K562 (cell line): Measurements from ENCODE around the gene NUBP2. TPM values are rescaled to one million over a fixed set of nuclear protein-coding genes. Genes with fewer than 3 reads are reported as not detected.

Experiments used
- ATAC-seq: fragments of 200-7000 bp; cut with Tn5 transposase; 3 replicates; pipeline ENCODE4 v1.9.1; 2020; ENCODE audit warnings: moderate library complexity
- BruUV-seq: library from RNA; stranded (reverse); fragments of 400-500 nt; replicated peaks from 2 replicates; lab custom pipeline; 2021; lab: Mats Ljungman, UMichigan
- CTCF ChIA-PET: fragments of 300-600 bp; formaldehyde crosslinking; extraction: SDS; loops from one replicate; lab custom pipeline; 2021; ENCODE audit warnings: low intra/inter-chr PET ratio; lab: Yijun Ruan, JAX
- POLR2A ChIA-PET: fragments of 300-600, 350-650 bp; sonication (Branson Sonifier 250); formaldehyde crosslinking; extraction: SDS; loops from one replicate; lab custom pipeline; 2021; ENCODE audit warnings: antibody characterized with exemption, inconsistent platforms; lab: Yijun Ruan, JAX
- DNase-seq, 4 experiments: peaks; one replicate each; pipeline versions ENCODE4 v3.0.0 to v3.0.0-alpha.2; 2011 to 2018; ENCODE audit warnings: low spot score in 3 of 4, mixed read lengths in 3 of 4; ENCODE audit errors: extremely low read depth in 1 of 4
- FAIRE-seq: peaks from 2 replicates; lab custom pipeline; 2011; peaks lifted over from hg19 to GRCh38; lab: Jason Lieb, UNC
- H2AFZ ChIP-seq: 2 replicates; pipeline ENCODE4 v1.6.0; 2011; ENCODE audit warnings: low read depth, low read length, control low read depth, inconsistent platforms
- H3K27ac ChIP-seq: fragments of 200-600 bp; 3 replicates; pipeline ENCODE4 v1.8.0; 2011; ENCODE audit warnings: low read depth, mild to moderate bottlenecking, control low read depth, inconsistent platforms, low read length, moderate library complexity, mixed read lengths; ENCODE audit errors: extremely low read depth
- H3K27me3 ChIP-seq, 2 experiments: fragments of 300-600 bp in 1 of 2; 2 replicates in 1 of 2; 3 replicates in 1 of 2; pipeline versions ENCODE4 v1.6.0 to v1.8.0; 2011; ENCODE audit warnings: inconsistent platforms in 2 of 2, low read length in 2 of 2, mild to moderate bottlenecking in 1 of 2, mixed read lengths in 1 of 2, moderate library complexity in 1 of 2; ENCODE audit not compliant: control insufficient read depth in 2 of 2, insufficient read depth in 2 of 2
- H3K36me3 ChIP-seq: fragments of 300-600 bp; 3 replicates; pipeline ENCODE4 v1.8.0; 2011; ENCODE audit warnings: mild to moderate bottlenecking, low read length, inconsistent platforms; ENCODE audit not compliant: control insufficient read depth, insufficient read depth
- H3K4me1 ChIP-seq, 2 experiments: fragments of 200-600 bp in 1 of 2; replicated peaks in 1 of 2; 2 replicates in 1 of 2; 3 replicates in 1 of 2; pipeline versions ENCODE4 v1.5.1 to v1.8.0; 2011; ENCODE audit warnings: inconsistent platforms in 2 of 2, low read length in 2 of 2, mild to moderate bottlenecking in 1 of 2, mixed read lengths in 1 of 2, moderate library complexity in 1 of 2; ENCODE audit not compliant: control insufficient read depth in 2 of 2, insufficient read depth in 2 of 2
- H3K4me2 ChIP-seq: 2 replicates; pipeline ENCODE4 v1.6.1; 2011; ENCODE audit warnings: low read length, control low read depth, inconsistent platforms, mixed read lengths; ENCODE audit not compliant: insufficient read depth
- H3K4me3 ChIP-seq: fragments of 200-600 bp; sonication (generic), shearing (Covaris generic); 2 replicates; pipeline ENCODE4 v1.5.1; 2016; ENCODE audit warnings: control low read depth, inconsistent platforms
- H3K79me2 ChIP-seq: fragments of 200-600 bp; 3 replicates; pipeline ENCODE4 v1.8.0; 2011; ENCODE audit warnings: low read length, inconsistent platforms; ENCODE audit not compliant: control insufficient read depth, insufficient read depth
- H3K9ac ChIP-seq, 2 experiments: 2 replicates each; pipeline versions ENCODE4 v1.6.0 to v1.6.1; 2011; ENCODE audit warnings: low read depth in 2 of 2, low read length in 2 of 2, control low read depth in 1 of 2, inconsistent platforms in 1 of 2, mild to moderate bottlenecking in 1 of 2, mixed read lengths in 1 of 2; ENCODE audit not compliant: insufficient read depth in 1 of 2
- H3K9me1 ChIP-seq: one replicate; pipeline ENCODE4 v1.6.0; 2011; ENCODE audit warnings: inconsistent platforms, mild to moderate bottlenecking, low read length, moderate library complexity; ENCODE audit not compliant: control insufficient read depth, insufficient read depth
- H3K9me3 ChIP-seq: replicated peaks from 2 replicates; pipeline ENCODE4 v1.5.1; 2011; ENCODE audit warnings: low read depth, low read length, inconsistent platforms; ENCODE audit not compliant: control insufficient read depth, insufficient read depth
- H4K20me1 ChIP-seq: replicated peaks from 2 replicates; pipeline ENCODE4 v1.6.1; 2011; ENCODE audit warnings: low read length, inconsistent platforms, mixed read lengths; ENCODE audit not compliant: control insufficient read depth, insufficient read depth
- ATF3 ChIP-seq, 2 experiments: fragments of 450-650 bp in 1 of 2; sonication (generic) in 1 of 2; formaldehyde crosslinking in 1 of 2; IDR thresholded peaks in 1 of 2; conservative IDR thresholded peaks in 1 of 2; 2 replicates each; pipeline versions ENCODE4 v1.6.1 to v1.8.1; 2016 to 2023; ENCODE audit warnings: mild to moderate bottlenecking in 2 of 2, moderate library complexity in 2 of 2, inconsistent platforms in 1 of 2, missing genetic modification reagents in 1 of 2
- MYC ChIP-seq, 2 experiments: fragments of 250-450 bp in 1 of 2; sonication (Bioruptor Pico) in 1 of 2; IDR thresholded peaks; 2 replicates each; pipeline versions ENCODE4 v1.5.1 to v1.6.1; 2012 to 2021; ENCODE audit warnings: low read depth in 2 of 2, borderline replicate concordance in 1 of 2, improper control_type of control experiment in 1 of 2, low read length in 1 of 2, mild to moderate bottlenecking in 1 of 2, moderate library complexity in 1 of 2
- NFE2L1 ChIP-seq: fragments of 450-650 bp; IDR thresholded peaks from 2 replicates; pipeline ENCODE4 v1.6.1; 2016; ENCODE audit warnings: missing genetic modification characterization, low read depth, mild to moderate bottlenecking, missing compliant biosample characterization, moderate library complexity, borderline replicate concordance
- POLR2G ChIP-seq: fragments of 200-400 bp; formaldehyde crosslinking; IDR thresholded peaks from 2 replicates; pipeline ENCODE4 v1.6.1; 2017; ENCODE audit warnings: low read depth, mild to moderate bottlenecking, antibody characterized with exemption, low read length, moderate library complexity
- TRIM24 ChIP-seq, 2 experiments: fragments of 450-650 bp; IDR thresholded peaks; 2 replicates each; pipeline ENCODE4 v1.6.1; 2016
- U2AF1 ChIP-seq: fragments of 200-400 bp; formaldehyde crosslinking; optimal IDR thresholded peaks from 2 replicates; pipeline ENCODE3; 2017; ENCODE audit warnings: mild to moderate bottlenecking, low read depth, low read length, moderate library complexity
- ZNF121 ChIP-seq: sonication (generic); formaldehyde crosslinking; conservative IDR thresholded peaks from 2 replicates; pipeline ENCODE4 v1.8.0; 2022; ENCODE audit warnings: missing genetic modification reagents
- ZNF175 ChIP-seq: fragments of 200-800 bp; sonication (Bioruptor generic); IDR thresholded peaks from 2 replicates; pipeline ENCODE4 v1.6.1; 2016; ENCODE audit warnings: low read depth, mild to moderate bottlenecking, missing genetic modification characterization, missing compliant biosample characterization
- ZNF655 ChIP-seq: fragments of 250-450 bp; sonication (Bioruptor Pico); IDR thresholded peaks from 2 replicates; pipeline ENCODE4 v1.5.0; 2021
- WGBS: fragments of 100-300 bp; shearing (Covaris generic); methylation state at CpG from one replicate; pipeline ENCODE4 v1.1.6; 2016; ENCODE audit warnings: low coverage, mixed read lengths; ENCODE audit not compliant: insufficient coverage; ENCODE audit errors: missing lambda C conversion rate; 5-methylcytosine and 5-hydroxymethylcytosine counted together
- in situ Hi-C: fragments of 300-500 bp; cut with MboI; formaldehyde crosslinking; loops from 4 replicates; pipeline ENCODE4 v1.15.0; 2018; ENCODE audit warnings: inconsistent platforms, mixed read lengths
- intact Hi-C: fragments of 100-400 bp; cut with micrococcal nuclease; formaldehyde crosslinking; loops from 2 replicates; pipeline ENCODE4 v1.14.2; 2022
- polyA plus RNA-seq, 8 experiments: library from polyadenylated mRNA; depleted of rRNA in 4 of 8; stranded (reverse) in 5 of 8; unstranded in 3 of 8; fragments of >200 nt; fragmentation: Nextera tagmentation in 2 of 8; fragmentation: Illumina TruSeq in 1 of 8; extraction: Ambion mirVana in 2 of 8; extraction: Trizol in 1 of 8; gene quantifications; 2 replicates each; pipeline versions ENCODE4 v1.2.1 to v1.2.3, GENCODE V29; 2011 to 2014; ENCODE audit warnings: inconsistent platforms in 1 of 8, missing spikeins in 1 of 8
- total RNA-seq, 7 experiments: library from RNA; depleted of rRNA in 6 of 7; stranded (reverse); fragments of >200 nt in 6 of 7; fragmentation: Illumina TruSeq in 2 of 7; extraction: Trizol in 2 of 7; gene quantifications; 2 replicates each; pipeline versions ENCODE4 v1.2.1 to v1.2.3, GENCODE V29; 2011 to 2021; ENCODE audit warnings: low replicate concordance in 1 of 7
- TF ChIP-seq, protein P1 (sequence below): fragments of 250-450 bp; sonication (Bioruptor Pico); IDR thresholded peaks from 2 replicates; pipeline ENCODE4 v1.4.0; 2020; ENCODE audit warnings: mild to moderate bottlenecking, moderate library complexity

The NUBP2 gene
- total and polyA plus RNA-seq, 9 of the 15 experiments (the other 6 are each of a cell fraction or from before 2014, with no cell fraction given) = 1.8 to 115 (median 24.0) TPM

DNA sequence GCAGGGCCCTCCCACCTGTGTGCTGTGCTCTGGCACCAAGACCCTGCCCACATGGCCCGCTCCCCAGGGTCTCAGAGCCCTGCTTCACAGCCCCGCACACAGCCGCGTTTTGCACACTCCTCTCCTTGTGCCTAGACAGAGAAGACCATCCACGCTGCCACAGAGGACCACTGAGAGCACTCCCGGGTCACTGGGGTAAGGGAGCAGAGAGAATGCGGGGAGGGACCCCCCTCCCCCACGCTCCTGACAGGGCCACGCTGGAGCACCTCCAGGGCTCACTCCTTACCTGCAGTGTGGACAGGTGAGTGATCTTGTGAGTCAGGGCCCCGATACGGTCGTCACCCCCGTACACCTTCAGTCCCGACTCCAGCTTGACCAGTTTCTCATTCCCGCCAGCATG lies 36.9 kb downstream of the NUBP2 start (continued):
- no peak for TF ChIP-seq ZNF175 (CRISPR knock-in tag)
- TF ChIP-seq, all 486 proteins: peak for 0

DNA sequence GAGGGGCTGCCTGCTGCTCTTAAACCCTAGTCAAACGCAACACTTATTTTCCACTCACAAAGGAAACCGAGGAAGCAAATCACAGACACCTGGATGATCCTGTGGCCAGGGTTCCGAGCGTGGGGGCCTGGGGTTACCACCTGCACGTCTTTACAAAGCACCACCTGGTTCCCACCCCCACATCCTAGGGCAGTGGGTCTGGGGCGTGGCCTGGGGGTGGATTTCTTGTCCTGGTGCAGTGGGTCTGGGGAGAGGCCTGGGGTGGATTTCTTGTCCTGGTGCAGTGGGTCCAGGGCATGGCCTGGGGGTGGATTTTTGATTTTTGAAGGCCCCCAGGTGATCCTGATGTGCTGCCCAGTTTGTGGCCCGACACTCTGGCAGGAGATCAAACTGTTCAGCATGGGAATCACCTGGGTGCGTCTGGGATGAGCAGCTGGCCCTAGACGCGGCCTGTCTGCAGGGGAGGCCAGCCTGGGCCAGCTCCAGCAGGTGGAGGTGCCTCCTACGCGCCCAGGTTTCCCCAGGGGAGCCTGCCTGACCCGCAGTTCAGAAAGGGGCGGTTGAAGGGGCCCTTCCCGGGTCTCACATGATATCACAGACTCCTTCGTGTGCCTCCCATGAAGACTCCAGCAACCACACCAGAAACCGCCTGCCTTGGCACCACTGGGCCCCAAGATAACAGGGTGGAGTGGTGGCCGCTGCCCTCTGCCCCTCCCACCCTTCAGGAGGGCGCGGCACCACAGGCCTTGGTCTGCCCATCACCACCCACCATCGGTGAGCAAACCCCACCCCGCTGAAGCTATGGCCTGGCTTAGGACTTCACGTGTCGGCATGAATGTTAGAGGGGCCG lies 37.6 kb downstream of the NUBP2 start:
- 63% methylated on average over 22 of the region's 25 CpGs for WGBS
- H3K9ac ChIP-seq = no peak overlapping the region
- H4K20me1 ChIP-seq = no peaks in the 10 kb centered on the region
- DNase-seq (no peak), ATAC-seq (no peak)
- peaks cover 3% of the 10 kb centered on the region; the same call in 1 of the 3 replicates for H3K36me3 ChIP-seq
- H3K4me1 ChIP-seq = peaks cover 0 to 53% of the 10 kb centered on the region in 2 experiments; a peak in 2 of 5 replicates
- no peak overlapping the region for H3K4me2 ChIP-seq
- CTCF ChIA-PET = no interaction called here
- H2AFZ ChIP-seq = no peak overlapping the region
- in situ Hi-C loops = no loop called here
- H3K9me1 ChIP-seq = no peaks in the 10 kb centered on the region
- TF ChIP-seq ZNF655 (CRISPR knock-in tag) = no peak
- TF ChIP-seq, protein P1, sequence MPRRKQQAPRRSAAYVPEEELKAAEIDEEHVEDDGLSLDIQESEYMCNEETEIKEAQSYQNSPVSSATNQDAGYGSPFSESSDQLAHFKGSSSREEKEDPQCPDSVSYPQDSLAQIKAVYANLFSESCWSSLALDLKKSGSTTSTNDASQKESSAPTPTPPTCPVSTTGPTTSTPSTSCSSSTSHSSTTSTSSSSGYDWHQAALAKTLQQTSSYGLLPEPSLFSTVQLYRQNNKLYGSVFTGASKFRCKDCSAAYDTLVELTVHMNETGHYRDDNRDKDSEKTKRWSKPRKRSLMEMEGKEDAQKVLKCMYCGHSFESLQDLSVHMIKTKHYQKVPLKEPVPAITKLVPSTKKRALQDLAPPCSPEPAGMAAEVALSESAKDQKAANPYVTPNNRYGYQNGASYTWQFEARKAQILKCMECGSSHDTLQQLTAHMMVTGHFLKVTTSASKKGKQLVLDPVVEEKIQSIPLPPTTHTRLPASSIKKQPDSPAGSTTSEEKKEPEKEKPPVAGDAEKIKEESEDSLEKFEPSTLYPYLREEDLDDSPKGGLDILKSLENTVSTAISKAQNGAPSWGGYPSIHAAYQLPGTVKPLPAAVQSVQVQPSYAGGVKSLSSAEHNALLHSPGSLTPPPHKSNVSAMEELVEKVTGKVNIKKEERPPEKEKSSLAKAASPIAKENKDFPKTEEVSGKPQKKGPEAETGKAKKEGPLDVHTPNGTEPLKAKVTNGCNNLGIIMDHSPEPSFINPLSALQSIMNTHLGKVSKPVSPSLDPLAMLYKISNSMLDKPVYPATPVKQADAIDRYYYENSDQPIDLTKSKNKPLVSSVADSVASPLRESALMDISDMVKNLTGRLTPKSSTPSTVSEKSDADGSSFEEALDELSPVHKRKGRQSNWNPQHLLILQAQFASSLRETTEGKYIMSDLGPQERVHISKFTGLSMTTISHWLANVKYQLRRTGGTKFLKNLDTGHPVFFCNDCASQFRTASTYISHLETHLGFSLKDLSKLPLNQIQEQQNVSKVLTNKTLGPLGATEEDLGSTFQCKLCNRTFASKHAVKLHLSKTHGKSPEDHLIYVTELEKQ = no peak
- no peak for TF ChIP-seq MYC (IDR thresholded peaks at IDR 0.05; ENCODE audit: low read depth, low read length)
- TF ChIP-seq MYC (CRISPR knock-in tag; IDR thresholded peaks at IDR 0.05; ENCODE audit: borderline replicate concordance, low read depth) = no peak
- no peak for TF ChIP-seq NFE2L1 (tag)
- no peak for TF ChIP-seq ATF3 (IDR thresholded peaks at IDR 0.05)
- no peak for TF ChIP-seq ATF3 (CRISPR knock-in tag; conservative IDR thresholded peaks at IDR 0.05)
- TF ChIP-seq U2AF1 = no peak
- no peak for TF ChIP-seq TRIM24 (IDR thresholded peaks at IDR 0.05)
- TF ChIP-seq POLR2G = peak; percentile 49; the same call in 1 of the 2 replicates
- no peak for TF ChIP-seq ZNF121 (CRISPR knock-in tag)
- TF ChIP-seq, all 486 proteins: peak for 1
- Histone ChIP-seq H3K9me3 (no peaks in the 10 kb centered on the region), H3K79me2 (no peaks in the 10 kb centered on the region), H3K27ac (no peak overlapping the region), H3K4me3 (no peak overlapping the region), H3K27me3 (no peaks in the 10 kb centered on the region)
- BruUV-seq = no TSS peak
- intact Hi-C loops = no loop called here
- FAIRE-seq = no peak
- POLR2A ChIA-PET = interaction anchor here (0.6 to 1.1 kb wide), 5 partner anchors 8 to 335 kb away, joined by 3 to 7 read pairs (median 4); partner anchors contain the start of genes RPS2 and TRAF7
